ENCODE results near the gene SLC39A1. TPM values are rescaled to one million over a fixed set of nuclear protein-coding genes. Genes with fewer than 3 reads are reported as not detected.
"Not testable (repeated sequence)": the region's sequence is repeated elsewhere in the genome, so short reads cannot be mapped to it uniquely, and the experiment has no call there.

Gene SLC39A1
- 71.2 and 108 TPM in 2 replicates for total RNA-seq

- Histone ChIP-seq H3K4me3 (ENCODE audit: low read depth, low read length) (peak within 1 kb of the TSS; percentile 80), H3K27me3 (ENCODE audit: control insufficient read depth, insufficient read depth, low read length) (no peaks in the 10 kb centered on the region), H3K36me3 (ENCODE audit: control insufficient read depth, insufficient read depth, low read length) (peaks cover 9% of the 10 kb centered on the region)
- peak; percentile 92 for DNase-seq (ENCODE audit: low read depth)
- no peak for FAIRE-seq
- no peak for TF ChIP-seq CTCF (IDR thresholded peaks at IDR 0.05; ENCODE audit: insufficient read depth, low read length, severe bottlenecking)
Observed at GRCh38 chr1:153963030-153963849, at the start of gene SLC39A1. TSS of gene SLC39A1 (minus strand) at chr1:153963537. CDS start at chr1:153962715, 822 bp downstream.

- H3K27me3 ChIP-seq (ENCODE audit: control insufficient read depth, insufficient read depth, low read length); FAIRE-seq; H3K36me3 ChIP-seq (ENCODE audit: control insufficient read depth, insufficient read depth, low read length); H3K4me3 ChIP-seq (ENCODE audit: low read depth, low read length); DNase-seq (ENCODE audit: low read depth): not testable (repeated sequence)
Observed at GRCh38 chr1:154012543-154012942, 49.2 kb upstream of the SLC39A1 start.

GRCh38 chr1:154012129-154012528 lies 48.8 kb upstream of the SLC39A1 start:
- FAIRE-seq: no peak
- Histone ChIP-seq H3K4me3 (ENCODE audit: low read depth, low read length) (no peak overlapping the region), H3K36me3 (ENCODE audit: control insufficient read depth, insufficient read depth, low read length) (no peaks in the 10 kb centered on the region), H3K27me3 (ENCODE audit: control insufficient read depth, insufficient read depth, low read length) (no peaks in the 10 kb centered on the region)
- no peak for TF ChIP-seq CTCF (IDR thresholded peaks at IDR 0.05; ENCODE audit: insufficient read depth, low read length, severe bottlenecking)
- no peak for DNase-seq (ENCODE audit: low read depth)

GRCh38 chr1:154006136-154006535 lies 42.8 kb upstream of the SLC39A1 start:
- no peaks in the 10 kb centered on the region for H3K36me3 ChIP-seq (ENCODE audit: control insufficient read depth, insufficient read depth, low read length)
- no peak for FAIRE-seq
- no peak for TF ChIP-seq CTCF (IDR thresholded peaks at IDR 0.05; ENCODE audit: insufficient read depth, low read length, severe bottlenecking)
- no peak for DNase-seq (ENCODE audit: low read depth)
- no peaks in the 10 kb centered on the region for H3K27me3 ChIP-seq (ENCODE audit: control insufficient read depth, insufficient read depth, low read length)
- H3K4me3 ChIP-seq (ENCODE audit: low read depth, low read length): no peak overlapping the region

- no peak for TF ChIP-seq CTCF (IDR thresholded peaks at IDR 0.05; ENCODE audit: insufficient read depth, low read length, severe bottlenecking)
- DNase-seq (ENCODE audit: low read depth) (no peak), FAIRE-seq (no peak)
- Histone ChIP-seq H3K4me3 (ENCODE audit: low read depth, low read length) (no peak overlapping the region), H3K27me3 (ENCODE audit: control insufficient read depth, insufficient read depth, low read length) (no peaks in the 10 kb centered on the region), H3K36me3 (ENCODE audit: control insufficient read depth, insufficient read depth, low read length) (no peaks in the 10 kb centered on the region)
Observed at GRCh38 chr1:154000420-154000819, 37.1 kb upstream of the SLC39A1 start.

- H3K4me3 ChIP-seq (ENCODE audit: low read depth, low read length); FAIRE-seq; H3K36me3 ChIP-seq (ENCODE audit: control insufficient read depth, insufficient read depth, low read length); DNase-seq (ENCODE audit: low read depth); H3K27me3 ChIP-seq (ENCODE audit: control insufficient read depth, insufficient read depth, low read length): not testable (repeated sequence)
Observed at GRCh38 chr1:153996882-153997281, 33.5 kb upstream of the SLC39A1 start.

GRCh38 chr1:153995640-153996039 lies 32.3 kb upstream of the SLC39A1 start:
- no peak for FAIRE-seq

More at GRCh38 chr1:153995640-153996039, 32.3 kb upstream of the SLC39A1 start:
- no peak for DNase-seq (ENCODE audit: low read depth)
- Histone ChIP-seq H3K27me3 (ENCODE audit: control insufficient read depth, insufficient read depth, low read length) (no peaks in the 10 kb centered on the region), H3K4me3 (ENCODE audit: low read depth, low read length) (no peak overlapping the region), H3K36me3 (ENCODE audit: control insufficient read depth, insufficient read depth, low read length) (peaks cover 7% of the 10 kb centered on the region)
- TF ChIP-seq CTCF (IDR thresholded peaks at IDR 0.05; ENCODE audit: insufficient read depth, low read length, severe bottlenecking): no peak

Data from bronchial epithelial cell (primary cell).